Suprapubic skin (tissue), 4 donors: Measurements from ENCODE around the gene WASF2. TPM values are rescaled to one million over a fixed set of nuclear protein-coding genes. Genes with fewer than 3 reads are reported as not detected.

ENCODE experiments used
- DNase-seq, 2 donors: peaks; one replicate each; pipeline ENCODE4 v3.0.0-alpha.2; 2019; ENCODE audit warnings: low spot score in 2 of 2
- H3K27ac ChIP-seq: fragments of 200-600 bp; sonication (generic); one replicate; pipeline ENCODE4 v1.5.1; 2019
- H3K27me3 ChIP-seq: fragments of 200-600 bp; sonication (generic); one replicate; pipeline ENCODE4 v1.5.1; 2019
- H3K36me3 ChIP-seq: fragments of 200-600 bp; sonication (generic); one replicate; pipeline ENCODE4 v1.5.1; 2019
- H3K4me1 ChIP-seq: fragments of 200-600 bp; sonication (generic); one replicate; pipeline ENCODE4 v1.5.1; 2019
- H3K4me3 ChIP-seq: fragments of 200-600 bp; sonication (generic); one replicate; pipeline ENCODE4 v1.5.1; 2019; ENCODE audit warnings: mild to moderate bottlenecking
- H3K9me3 ChIP-seq: fragments of 200-600 bp; sonication (generic); one replicate; pipeline ENCODE4 v1.5.1; 2019
- EP300 ChIP-seq: sonication (generic); formaldehyde crosslinking; IDR thresholded peaks from one replicate; pipeline ENCODE4 v1.6.1; 2017; ENCODE audit warnings: antibody characterized with exemption
- POLR2A ChIP-seq, 2 donors: fragments of 450-650 bp; IDR thresholded peaks; one replicate each; pipeline ENCODE4 v1.6.1; 2017; ENCODE audit warnings: antibody characterized with exemption in 2 of 2, mild to moderate bottlenecking in 2 of 2, moderate library complexity in 2 of 2
- POLR2AphosphoS5 ChIP-seq, 3 donors: sonication (generic); formaldehyde crosslinking; IDR thresholded peaks; one replicate each; pipeline ENCODE4 v1.6.1; 2017; ENCODE audit warnings: antibody characterized with exemption in 3 of 3
- WGBS: methylation state at CpG from one replicate; pipeline ENCODE4 v1.1.5; 2018; 5-methylcytosine and 5-hydroxymethylcytosine counted together
- total RNA-seq, 4 donors: library from RNA; depleted of rRNA; stranded (reverse); fragments of >200 nt; gene quantifications; one replicate each; pipeline ENCODE4 v1.1.0, GENCODE V29; 2016
- TF ChIP-seq, protein P1 (sequence below), 2 donors: fragments of 200-600 bp in 1 of 2; fragments of 450-650 bp in 1 of 2; sonication (generic) in 1 of 2; IDR thresholded peaks; one replicate each; pipeline ENCODE4 v1.5.1; 2016 to 2019; ENCODE audit warnings: antibody characterized with exemption in 2 of 2, mild to moderate bottlenecking in 1 of 2, moderate library complexity in 1 of 2

The WASF2 gene
- total RNA-seq, 4 donors from 2014 or later, result 69.0 to 96.0 (median 90.4) TPM

GRCh38 chr1:27356277-27356618 lies 133.7 kb downstream of the WASF2 start:
- Histone ChIP-seq H3K9me3 (no peaks in the 10 kb centered on the region), H3K36me3 (peaks cover 80% of the 10 kb centered on the region), H3K4me1 (peaks cover 35% of the 10 kb centered on the region), H3K27ac (no peak overlapping the region), H3K4me3 (no peak overlapping the region), H3K27me3 (no peaks in the 10 kb centered on the region)
- no peak for DNase-seq
- WGBS, result 88% methylated on average over 8 of the region's 13 CpGs
- TF ChIP-seq, protein P1, sequence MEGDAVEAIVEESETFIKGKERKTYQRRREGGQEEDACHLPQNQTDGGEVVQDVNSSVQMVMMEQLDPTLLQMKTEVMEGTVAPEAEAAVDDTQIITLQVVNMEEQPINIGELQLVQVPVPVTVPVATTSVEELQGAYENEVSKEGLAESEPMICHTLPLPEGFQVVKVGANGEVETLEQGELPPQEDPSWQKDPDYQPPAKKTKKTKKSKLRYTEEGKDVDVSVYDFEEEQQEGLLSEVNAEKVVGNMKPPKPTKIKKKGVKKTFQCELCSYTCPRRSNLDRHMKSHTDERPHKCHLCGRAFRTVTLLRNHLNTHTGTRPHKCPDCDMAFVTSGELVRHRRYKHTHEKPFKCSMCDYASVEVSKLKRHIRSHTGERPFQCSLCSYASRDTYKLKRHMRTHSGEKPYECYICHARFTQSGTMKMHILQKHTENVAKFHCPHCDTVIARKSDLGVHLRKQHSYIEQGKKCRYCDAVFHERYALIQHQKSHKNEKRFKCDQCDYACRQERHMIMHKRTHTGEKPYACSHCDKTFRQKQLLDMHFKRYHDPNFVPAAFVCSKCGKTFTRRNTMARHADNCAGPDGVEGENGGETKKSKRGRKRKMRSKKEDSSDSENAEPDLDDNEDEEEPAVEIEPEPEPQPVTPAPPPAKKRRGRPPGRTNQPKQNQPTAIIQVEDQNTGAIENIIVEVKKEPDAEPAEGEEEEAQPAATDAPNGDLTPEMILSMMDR (IDR thresholded peaks at IDR 0.05), result no peak
- TF ChIP-seq POLR2A (IDR thresholded peaks at IDR 0.05), result no peak
- TF ChIP-seq POLR2AphosphoS5 (IDR thresholded peaks at IDR 0.05), result no peak
- no peak for TF ChIP-seq EP300

DNA sequence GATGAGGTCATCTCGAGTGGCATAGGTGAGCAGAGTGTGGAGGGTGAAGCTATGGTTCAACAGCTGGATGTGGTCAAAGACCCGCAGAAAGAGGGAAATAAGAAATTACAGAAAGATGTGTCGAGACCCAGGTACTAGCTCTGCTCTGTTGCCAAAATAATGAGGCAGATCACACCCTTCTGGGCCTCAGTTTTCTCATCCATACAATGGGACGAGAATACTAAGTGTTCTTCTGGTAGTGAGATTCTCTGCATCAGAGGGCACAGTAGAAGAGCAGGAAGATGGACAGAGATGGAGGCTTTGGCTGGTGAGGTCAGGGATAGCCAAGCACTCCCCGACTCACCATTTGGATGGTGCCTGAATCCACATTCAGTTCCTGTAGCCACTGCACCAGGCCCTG lies 134.3 kb downstream of the WASF2 start:
- no peak overlapping the region for H3K27ac ChIP-seq
- H3K27me3 ChIP-seq, result no peaks in the 10 kb centered on the region
- peaks cover 74% of the 10 kb centered on the region for H3K36me3 ChIP-seq
- peaks cover 36% of the 10 kb centered on the region for H3K4me1 ChIP-seq
- no peak overlapping the region for H3K4me3 ChIP-seq
- DNase-seq, result no peak
- TF ChIP-seq EP300 (no peak), POLR2AphosphoS5 (IDR thresholded peaks at IDR 0.05) (no peak), POLR2A (IDR thresholded peaks at IDR 0.05) (no peak)
- TF ChIP-seq, protein P1 (IDR thresholded peaks at IDR 0.05), result no peak
- no peaks in the 10 kb centered on the region for H3K9me3 ChIP-seq
- 94% methylated on average over 5 of the region's 5 CpGs for WGBS

Other genes with a start within 250 kb of the WASF2 start
- gene TMEM222, start 168.0 kb downstream of the WASF2 start, total RNA-seq, result 10 to 100 TPM; 19.7 to 31.8 (median 21.2) TPM
- gene SYTL1, start 148.1 kb downstream of the WASF2 start, total RNA-seq, result 100 to 1,000 TPM; 142 to 176 (median 168) TPM
- 100 to 1,000 TPM in 3 of 4 donors, 10 to 100 TPM in 1; 85.4 to 147 (median 137) TPM for gene MAP3K6, start 123.2 kb downstream of the WASF2 start, total RNA-seq
- gene FCN3, start 115.3 kb downstream of the WASF2 start, total RNA-seq, result 1 to 10 TPM; 2.3 to 7.1 (median 3.7) TPM
- 10 to 100 TPM in 2 of 4 donors, 1 to 10 TPM in 2; 5.9 to 14.3 (median 10.3) TPM for gene CD164L2, start 106.8 kb downstream of the WASF2 start, total RNA-seq
- gene GPR3, start 97.5 kb downstream of the WASF2 start, total RNA-seq, result under 1 TPM in 2 of 4 donors, not detected in 2; 0.36 to 0.81 TPM
- 100 to 1,000 TPM in 1 of 4 donors, 10 to 100 TPM in 3; 46.7 to 103 (median 60.1) TPM for gene AHDC1, start 114.0 kb upstream of the WASF2 start, total RNA-seq
- 1 to 10 TPM; 3.0 to 9.2 (median 5.9) TPM for gene FGR, start 145.0 kb upstream of the WASF2 start, total RNA-seq
- gene IFI6, start 182.0 kb upstream of the WASF2 start, total RNA-seq, result 10 to 100 TPM in 1 of 4 donors, 1 to 10 TPM in 3; 6.3 to 31.4 (median 8.2) TPM
- 10 to 100 TPM; 17.6 to 28.8 (median 20.8) TPM for gene FAM76A, start 235.8 kb upstream of the WASF2 start, total RNA-seq